AML-193 (cell line): Measurements from ENCODE around the gene NONO.
"Not testable (repeated sequence)": the region's sequence is repeated elsewhere in the genome, so short reads cannot be mapped to it uniquely, and the experiment has no call there.

Experiments used
- DNase-seq, 2 experiments: peaks; one replicate each; lab custom pipeline; 2025; lab: John Stamatoyannopoulos, UW

NONO gene

DNA sequence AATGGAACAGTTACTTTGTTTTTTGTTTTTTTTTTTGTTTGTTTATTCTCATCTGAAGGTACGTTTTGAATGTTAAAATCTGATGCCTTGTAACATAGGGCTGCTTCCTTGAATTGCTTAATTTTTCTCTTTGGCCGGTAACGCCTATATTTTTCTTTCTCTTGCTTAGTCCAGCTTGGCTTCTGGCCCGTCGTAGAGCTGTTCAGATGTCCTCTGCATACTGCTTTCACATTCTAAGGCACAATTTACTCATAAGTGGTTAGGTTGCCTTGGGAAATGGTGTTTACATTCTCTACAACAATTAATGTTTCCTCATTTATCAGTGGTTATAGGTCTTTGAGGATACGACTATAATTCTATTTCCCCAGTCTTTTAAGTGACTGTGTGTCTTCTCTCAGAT, 7.9 kb downstream of the NONO start:
- DNase-seq, result no peak

DNA sequence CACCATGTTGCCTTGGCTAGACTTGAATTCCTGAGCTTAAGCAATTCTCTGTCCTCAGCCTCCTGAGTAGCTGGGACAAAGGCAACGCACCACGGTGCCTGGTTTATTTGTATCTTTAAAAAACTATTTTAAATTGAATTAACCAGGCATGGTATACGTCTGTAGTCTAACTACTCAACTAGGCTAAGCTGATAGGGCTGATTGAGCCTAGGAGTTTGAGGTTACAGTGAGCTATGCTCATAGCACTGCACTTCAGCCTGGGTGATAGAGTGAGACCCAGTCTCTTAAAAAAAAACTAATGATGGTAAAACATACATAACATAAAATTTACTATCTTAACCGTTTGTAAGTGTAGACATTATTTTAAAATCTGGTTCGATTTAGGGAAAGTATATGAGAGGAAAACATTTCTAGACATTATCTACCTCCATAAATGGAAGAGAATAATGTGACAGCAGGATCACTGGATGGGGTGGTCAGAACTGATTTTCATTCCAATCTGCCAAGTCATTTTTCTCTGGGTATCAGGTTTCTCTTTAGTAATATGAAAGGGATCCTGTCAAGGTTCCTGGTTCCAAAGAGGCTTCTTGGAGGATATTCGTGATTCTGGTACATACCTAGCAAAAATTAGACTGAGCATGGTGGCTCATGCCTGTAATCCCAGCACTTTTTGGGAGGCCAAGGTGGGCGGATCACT, 9.4 kb downstream of the NONO start:
- DNase-seq, result no peak

DNA sequence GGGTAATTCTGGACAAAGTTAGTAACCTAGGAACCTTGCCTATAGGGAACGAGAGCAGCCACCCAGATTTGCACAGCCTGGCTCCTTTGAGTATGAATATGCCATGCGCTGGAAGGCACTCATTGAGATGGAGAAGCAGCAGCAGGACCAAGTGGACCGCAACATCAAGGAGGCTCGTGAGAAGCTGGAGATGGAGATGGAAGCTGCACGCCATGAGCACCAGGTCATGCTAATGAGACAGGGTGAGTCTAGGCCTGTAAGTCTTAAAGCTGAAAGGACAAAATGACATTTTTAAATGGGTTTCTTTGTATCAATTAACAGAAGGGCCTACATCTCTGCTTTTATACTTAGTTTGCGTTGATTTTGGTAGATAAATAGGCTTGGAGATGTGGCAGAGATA, 13.4 kb downstream of the NONO start:
- DNase-seq, result no peak

DNA sequence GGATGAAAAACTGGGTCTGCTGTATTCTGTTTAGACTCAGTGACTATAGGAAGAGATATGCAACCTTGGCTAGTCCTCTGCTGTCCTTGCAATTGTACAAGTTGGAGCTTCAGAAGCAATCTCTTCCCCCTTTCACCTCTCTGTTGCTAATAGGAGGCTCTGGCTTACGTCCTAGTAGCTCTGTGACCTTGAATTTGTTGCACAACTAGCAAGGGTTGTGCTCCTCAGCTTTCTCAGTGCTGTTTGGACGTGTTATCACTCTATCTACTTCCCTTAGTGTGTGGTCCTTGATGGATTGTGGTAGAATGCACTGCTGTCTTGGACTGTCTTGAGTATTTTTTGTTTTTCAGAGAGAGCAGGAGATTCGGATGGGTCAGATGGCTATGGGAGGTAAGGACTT, 14.7 kb downstream of the NONO start:
- DNase-seq, result no peak

DNA sequence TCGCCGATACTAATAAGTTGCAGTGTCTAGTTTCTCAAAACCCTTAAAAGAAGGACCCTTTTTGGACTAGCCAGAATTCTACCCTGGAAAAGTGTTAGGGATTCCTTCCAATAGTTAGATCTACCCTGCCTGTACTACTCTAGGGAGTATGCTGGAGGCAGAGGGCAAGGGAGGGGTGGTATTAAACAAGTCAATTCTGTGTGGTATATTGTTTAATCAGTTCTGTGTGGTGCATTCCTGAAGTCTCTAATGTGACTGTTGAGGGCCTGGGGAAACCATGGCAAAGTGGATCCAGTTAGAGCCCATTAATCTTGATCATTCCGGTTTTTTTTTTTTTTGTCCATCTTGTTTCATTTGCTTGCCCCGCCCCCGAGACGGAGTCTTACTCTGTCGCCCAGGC, 16.6 kb downstream of the NONO start:
- not testable (repeated sequence) for DNase-seq

DNA sequence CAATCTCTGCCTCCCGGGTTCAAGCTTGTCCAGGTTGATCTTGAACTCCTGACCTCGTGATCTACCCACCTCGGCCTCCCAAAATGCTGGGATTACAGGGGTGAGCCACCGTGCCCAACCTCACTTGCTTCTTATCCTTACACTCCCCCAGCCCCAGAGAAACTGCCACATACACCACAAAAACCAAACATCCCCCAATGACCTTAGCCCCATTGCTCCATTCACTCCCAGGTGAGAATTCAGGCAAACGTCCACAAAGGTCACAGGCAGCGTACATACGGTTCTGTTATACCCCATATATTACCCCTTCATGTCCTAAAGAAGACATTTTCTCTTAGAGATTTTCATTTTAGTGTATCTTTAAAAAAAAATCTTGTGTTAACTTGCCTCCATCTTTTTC, 17.1 kb downstream of the NONO start:
- DNase-seq, result not testable (repeated sequence)

DNA sequence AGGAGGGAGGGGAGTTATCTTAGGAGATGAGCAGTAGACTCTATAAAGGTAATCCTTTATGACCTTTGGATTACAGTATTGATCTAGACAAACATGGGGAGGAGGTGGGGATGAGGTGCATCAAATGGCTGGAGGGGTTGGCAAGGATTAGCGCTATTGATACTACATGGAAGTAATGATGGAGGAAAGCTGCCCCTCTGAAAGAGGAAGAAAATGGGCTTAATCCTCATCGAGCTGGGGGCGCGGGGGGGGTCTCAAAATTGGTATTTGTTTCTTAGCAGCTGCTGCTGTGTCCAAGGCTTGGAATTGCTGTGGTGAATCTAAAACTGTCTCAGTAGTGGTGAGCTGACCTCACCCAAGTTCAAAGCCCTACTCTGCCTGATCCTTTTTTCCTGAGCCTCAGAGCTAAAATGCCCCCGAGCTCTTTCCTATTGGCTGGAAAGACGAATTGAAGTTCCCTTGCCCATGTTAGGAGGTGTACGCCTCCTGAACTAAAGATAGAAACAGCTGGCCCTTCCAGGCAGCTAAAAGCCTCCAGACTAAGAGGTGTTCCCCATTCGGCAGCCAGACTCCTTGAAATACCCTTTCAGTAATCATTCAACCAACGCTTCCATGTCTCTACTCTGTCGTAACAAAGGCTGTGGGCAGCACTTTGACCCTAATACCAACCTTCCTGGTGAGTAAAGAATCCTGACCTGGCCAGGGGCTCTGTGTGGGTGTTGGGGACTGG, 17.9 kb downstream of the NONO start, which contains the start of gene ITGB1BP2:
TSS of gene ITGB1BP2 (plus strand) at position 556 of the 730 bp plus-strand sequence. CDS start at position 613, 57 bp downstream.
- DNase-seq, result no peak

DNA sequence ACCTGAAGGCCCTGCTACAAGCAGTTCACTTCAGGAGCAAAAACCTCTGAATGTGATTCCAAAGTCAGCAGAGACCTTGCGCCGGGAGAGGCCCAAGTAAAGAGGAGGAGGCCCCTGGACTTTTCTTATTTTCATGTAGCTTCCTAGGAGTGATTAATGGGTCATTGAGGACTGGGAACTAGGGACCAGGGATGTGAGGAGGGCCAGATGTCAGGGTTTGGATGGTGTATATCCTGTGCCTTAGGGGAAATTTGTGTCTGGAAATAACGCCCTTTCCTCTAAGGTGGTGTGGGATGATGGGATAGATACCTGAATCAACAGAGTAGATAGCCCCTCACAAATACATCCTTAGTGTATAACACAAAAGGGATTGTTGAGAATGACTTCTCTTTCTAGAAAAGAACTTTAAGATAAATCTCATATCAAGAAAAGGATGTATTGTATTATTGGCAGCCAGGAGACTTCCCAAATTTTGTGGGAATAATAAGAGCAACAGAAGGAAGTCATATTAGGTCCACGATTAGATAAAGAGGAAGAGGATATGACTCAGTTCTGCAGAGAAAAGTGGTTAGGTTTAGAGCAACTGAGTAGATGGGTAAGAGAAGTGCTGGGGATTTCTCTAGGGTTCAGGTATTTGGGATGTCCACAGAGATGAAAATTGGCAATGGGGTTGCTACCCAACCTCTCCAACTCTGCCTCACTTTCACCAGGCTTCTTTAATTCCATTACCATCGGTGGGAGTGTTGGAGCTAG, 19.2 kb downstream of the NONO start:
- DNase-seq, result peak; percentile 5 to 10

DNA sequence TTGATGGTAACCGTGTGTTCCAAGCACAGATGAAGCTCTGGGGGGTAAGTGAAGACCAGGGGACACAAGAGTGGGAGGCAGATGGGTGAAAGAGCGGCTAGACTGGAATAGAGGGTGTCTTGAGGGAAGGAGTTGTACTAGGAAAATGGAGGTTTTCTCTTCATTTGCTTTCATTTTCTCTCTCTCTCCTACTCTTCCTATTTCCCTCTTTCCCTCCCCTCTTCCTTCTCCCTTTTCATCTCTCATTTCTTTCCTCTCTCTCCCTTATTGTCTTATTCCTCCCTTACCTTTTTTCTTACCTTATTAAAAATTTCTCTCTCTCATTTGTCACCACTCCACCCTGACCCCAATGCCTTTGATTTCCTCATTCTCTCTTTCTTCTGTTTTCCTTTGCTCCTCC, 21.1 kb downstream of the NONO start:
- no peak for DNase-seq

DNA sequence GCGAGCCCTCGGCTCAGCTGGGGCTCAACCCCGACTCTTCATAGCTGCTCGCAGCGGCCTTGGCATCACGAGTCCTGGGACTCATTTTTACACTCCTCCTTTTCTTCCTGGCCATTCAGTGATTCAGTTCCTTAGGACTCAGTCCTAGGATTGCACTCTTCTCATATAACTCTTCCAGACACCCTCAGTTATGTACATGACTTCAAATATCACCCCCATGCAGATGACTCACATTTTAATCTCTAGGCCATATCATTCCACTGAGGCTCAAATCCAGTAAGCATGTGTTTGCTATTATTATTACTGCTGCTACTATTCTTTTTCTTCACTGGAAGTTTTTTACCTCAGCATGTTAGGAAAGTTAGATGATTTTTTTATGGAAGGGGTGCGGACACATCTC, 32.5 kb downstream of the NONO start:
- DNase-seq, result no peak

DNA sequence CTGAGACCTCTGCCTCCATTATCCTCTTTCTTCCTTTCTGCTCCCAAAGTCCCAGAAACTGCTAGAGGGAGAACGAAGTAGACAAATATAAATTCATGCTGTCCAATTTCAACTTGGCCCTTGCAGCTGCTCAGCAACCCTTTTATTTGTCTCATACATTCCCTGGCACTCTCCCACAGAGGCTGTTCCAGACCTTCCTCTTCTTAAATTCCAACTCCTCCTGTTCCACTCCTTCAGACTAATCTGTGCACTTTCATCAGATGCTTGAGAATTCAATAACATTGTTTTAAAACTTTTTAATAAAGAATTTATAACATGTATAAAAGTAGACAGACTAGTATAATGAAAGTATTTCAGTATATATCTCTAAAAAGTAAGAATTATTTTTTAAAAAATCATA, 33.5 kb downstream of the NONO start:
- not testable (repeated sequence) for DNase-seq

DNA sequence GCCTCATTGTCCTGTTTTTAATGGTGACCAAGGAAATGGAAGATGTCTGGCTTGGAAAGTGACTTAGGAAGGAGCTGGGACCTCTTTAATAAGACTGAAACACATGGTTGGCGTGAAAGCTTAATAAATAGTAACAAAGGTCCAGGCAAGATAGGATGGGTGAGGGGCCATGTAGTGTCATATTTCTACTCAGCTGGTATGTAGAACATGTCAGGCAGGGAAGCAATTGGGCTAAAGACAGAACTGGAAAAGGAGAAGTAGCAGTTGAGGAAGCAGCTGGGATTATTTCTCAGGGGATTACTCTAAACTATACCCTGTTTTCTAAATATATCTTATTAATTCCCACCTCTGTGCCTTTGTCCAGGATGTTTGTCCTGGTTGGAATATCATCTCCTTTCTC, 36.7 kb downstream of the NONO start:
- peak; percentile 2 to 8 for DNase-seq

DNA sequence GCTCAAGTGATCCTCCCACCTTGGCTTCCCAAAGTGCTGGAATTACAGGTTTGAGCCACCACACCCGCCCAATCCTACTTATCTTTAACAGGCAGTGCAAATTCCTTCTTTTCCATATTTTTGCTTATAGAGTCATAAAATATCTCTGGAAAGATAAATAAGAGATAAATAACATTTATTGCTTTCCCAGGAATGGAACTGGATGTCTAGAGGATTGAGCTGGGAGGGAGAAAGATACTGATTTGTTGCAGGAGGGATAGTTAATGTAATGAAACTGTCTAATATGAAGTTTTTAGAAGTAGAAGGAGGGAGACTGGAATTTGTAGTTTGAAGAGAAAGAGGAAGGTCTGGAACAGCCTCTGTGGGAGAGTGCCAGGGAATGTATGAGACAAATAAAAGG, 38.3 kb downstream of the NONO start:
- no peak for DNase-seq

DNA sequence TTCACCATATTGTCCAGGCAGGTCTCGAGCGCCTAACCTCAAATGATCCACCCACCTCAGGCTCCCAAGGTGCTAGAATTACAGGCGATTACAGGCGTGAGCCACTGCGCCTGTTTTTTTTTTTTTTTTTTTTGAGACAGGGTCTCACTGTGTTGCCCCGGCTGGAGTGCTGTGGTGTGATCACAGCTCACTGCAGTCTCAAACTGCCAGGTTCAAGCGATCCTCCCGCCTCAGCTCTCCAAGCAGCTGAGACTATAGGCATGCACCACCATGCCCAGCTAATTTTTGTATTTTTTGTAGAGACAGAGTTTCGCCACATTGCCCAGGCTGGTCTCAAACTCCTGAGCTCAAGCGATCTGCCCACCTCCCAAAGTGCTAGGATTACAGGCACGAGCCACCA, 41.0 kb downstream of the NONO start:
- not testable (repeated sequence) for DNase-seq

DNA sequence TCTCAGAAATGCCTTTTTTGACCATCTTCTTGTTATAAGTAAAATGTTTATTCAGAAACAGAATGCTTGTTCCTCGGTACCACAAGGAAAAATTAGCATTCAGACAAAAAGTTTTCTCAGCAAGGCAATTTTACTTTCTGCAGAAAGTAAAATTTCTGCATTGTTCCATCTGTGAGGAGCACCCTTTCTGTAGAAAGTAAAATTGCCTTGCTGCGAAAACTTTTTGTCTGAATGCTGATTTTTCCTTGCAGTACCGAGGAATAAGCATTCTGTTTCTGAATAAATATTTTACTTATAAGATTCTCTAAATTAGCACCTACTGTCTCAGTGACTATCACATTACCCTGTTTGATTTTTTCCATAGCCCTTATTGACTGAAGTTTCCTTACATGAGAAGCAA, 43.0 kb downstream of the NONO start:
- DNase-seq, result no peak

DNA sequence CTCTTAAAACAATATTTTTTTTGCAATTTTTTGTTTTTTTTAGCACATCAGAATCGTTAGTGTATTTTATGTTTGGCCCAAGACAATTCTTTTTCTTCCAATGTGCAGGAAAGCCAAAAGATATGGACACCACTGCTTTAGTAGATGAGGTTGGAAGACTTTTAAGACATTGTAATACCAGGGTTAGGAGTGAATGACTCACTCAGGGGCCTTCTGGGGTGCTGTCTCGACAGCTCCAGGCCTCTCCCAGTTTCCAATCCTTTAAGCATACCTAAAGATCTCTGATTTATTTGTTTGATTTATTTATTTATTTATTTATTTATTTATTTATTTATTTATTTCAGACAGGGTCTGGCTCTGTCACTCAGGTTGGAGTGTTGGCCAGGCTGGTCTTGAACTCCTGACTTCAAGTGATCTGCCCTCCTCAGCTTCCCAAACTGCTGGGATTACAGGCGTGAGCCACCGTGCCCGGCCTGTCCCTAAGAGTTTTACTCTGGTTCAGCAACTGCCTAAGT, 65.8 kb downstream of the NONO start:
- DNase-seq, result not testable (repeated sequence)

DNA sequence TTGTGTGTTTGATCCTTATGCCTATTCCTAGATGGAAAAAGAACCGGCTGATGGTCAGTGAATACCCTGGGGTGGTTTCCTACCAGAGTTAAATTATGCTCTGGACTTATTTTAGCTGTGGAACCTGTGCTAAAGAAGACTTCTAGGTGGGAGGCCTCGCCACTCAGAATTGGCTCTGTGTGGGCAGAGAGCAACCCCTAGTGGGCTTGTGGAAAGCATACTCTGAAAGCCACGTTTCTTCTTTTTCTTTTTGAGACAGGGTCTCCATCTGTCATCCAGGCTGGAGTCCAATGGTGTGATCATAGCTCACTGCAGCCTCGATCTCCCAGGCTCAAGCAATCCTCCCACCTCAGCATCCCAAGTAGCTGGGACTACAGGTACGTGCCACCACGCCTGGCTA, 66.4 kb downstream of the NONO start:
- not testable (repeated sequence) for DNase-seq
